ENCODE data around the gene MCMBP.

GRCh38 chr10:119834188-119834587, 38.5 kb downstream of the MCMBP start:
- TF ChIP-seq CTCF (IDR thresholded peaks at IDR 0.05 in 2 of 3, conservative IDR thresholded peaks at IDR 0.05 in 1 of 3; ENCODE audit: borderline replicate concordance in 1 of 3, insufficient read depth in 1 of 3, low read depth in 2 of 3, low read length in 2 of 3) (no peak), SRF (IDR thresholded peaks at IDR 0.05; ENCODE audit: low read depth) (no peak), POLR2AphosphoS5 (IDR thresholded peaks at IDR 0.05; ENCODE audit: low read depth, low read length) (no peak), EZH2 (IDR thresholded peaks at IDR 0.05) (no peak), JUND (IDR thresholded peaks at IDR 0.05) (no peak), POLR2A (IDR thresholded peaks at IDR 0.05; ENCODE audit: borderline replicate concordance, extremely low read depth, insufficient read depth, insufficient read length) (no peak), RAD21 (IDR thresholded peaks at IDR 0.05; ENCODE audit: low read depth) (no peak), YY1 (IDR thresholded peaks at IDR 0.05; ENCODE audit: extremely low read depth, insufficient replicate concordance, low read depth, low read length) (no peak)
